ENCODE measurements around the gene COL26A1.

Gene COL26A1

GRCh38 chr7:101565601-101566209, 203.0 kb downstream of the COL26A1 start:
- DNase-seq (ENCODE audit: low read depth in 2 of 2), result no peak

DNA sequence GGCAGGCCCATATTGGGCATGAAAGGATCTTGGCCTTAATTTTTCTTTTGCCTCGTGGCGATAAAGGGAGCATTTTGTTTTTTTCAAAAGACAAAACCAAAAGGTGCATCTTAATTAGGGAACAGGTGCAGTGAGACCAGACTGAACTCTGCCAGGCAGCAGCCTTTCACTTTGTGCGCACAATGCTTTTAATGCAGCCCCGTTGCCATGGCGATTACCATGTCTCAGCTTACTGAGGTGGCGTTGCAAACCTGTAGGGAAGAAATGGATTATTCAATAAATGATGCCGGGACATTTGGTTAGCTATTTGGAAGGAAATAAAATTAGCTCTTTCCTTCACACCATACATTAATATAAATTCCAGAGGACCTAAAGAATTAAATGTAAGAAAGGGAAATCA, 204.6 kb downstream of the COL26A1 start:
- no peak for DNase-seq (ENCODE audit: low read depth in 2 of 2)

DNA sequence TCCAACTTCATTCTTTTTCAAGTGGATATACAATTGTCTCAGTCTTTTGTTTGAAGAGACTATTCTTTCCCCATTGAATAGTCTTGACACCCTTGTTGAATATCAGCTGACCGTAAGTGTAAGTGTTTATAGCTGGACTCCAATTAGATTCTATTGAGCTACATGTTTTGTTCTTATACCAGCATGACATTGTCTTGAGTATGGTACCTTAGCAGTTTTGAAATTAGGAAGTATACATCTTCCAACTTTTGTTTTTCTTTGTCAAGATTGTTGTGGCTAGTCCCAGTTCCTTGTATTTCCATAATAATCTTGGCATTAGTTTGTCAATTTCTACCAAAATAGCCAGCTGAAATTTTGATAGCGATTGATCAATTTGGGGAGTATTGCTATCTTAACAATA, 209.5 kb downstream of the COL26A1 start:
- no peak for DNase-seq (ENCODE audit: low read depth in 2 of 2)

- DNase-seq (ENCODE audit: low read depth in 2 of 2), result no peak
Measured at GRCh38 chr7:101575168-101575567, 212.5 kb downstream of the COL26A1 start.

- no peak for DNase-seq (ENCODE audit: low read depth in 2 of 2)
Measured at GRCh38 chr7:101575721-101576120, 213.0 kb downstream of the COL26A1 start.

DNA sequence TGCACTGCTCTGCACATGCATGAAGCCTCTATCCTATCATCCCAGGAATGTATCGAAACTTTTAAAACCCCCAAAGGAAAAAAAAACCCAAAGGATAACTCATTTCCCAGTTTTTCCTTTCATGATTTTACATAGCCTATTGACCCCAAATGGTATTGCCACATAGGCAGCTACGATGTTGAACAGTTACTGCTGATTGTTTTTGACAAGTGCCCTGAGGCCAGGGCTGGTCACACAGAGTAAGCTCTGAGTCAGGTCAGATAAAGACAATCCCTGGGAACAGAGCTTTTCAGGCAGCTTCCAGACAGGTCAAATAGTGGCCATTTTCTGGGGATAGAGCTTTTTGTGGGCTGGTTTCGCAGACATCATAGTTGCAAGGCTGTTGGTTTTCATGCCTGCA, 214.3 kb downstream of the COL26A1 start:
- DNase-seq (ENCODE audit: low read depth in 2 of 2), result no peak

DNA sequence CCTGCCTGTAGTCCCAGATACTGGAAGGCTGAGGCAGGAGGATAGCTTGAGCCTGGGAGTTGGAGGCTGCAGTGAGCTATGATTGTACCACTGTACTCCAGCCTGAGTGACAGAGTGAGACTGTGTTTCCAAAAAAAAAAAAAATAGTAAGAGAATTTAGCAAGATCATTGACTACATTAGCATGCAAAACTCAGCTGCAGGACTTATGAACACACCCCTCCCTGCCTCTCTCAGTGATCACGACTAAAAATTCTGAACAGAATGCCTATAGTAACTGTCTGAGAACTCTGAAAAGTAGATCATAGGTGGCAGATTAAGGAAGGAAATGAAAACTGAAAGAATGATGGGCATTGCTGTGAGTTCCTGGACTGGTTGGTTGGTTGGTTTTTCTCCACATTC, 215.9 kb downstream of the COL26A1 start:
- DNase-seq (ENCODE audit: low read depth in 2 of 2), result no peak

DNA sequence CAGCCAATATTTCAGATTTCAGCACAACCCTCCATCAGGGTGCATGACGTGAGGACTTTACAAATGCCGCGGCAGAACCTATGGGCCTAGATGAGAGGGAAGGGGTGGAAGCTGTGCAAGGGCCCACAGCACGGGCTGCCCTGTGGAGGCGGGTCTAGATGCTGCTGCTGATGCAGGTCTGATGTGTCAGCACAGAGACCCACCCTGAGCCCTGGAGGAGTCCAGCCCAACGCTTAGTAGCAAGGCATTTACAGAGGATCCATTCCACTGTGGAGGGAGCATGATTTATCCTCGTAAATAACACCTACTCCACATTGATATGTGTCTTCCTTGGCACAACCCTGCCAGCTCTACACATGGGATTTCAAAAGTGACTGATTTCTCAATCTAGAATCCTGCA, 217.9 kb downstream of the COL26A1 start:
- DNase-seq (ENCODE audit: low read depth in 2 of 2), result no peak

- DNase-seq (ENCODE audit: low read depth in 2 of 2), result no peak
Measured at GRCh38 chr7:101581891-101582290, 219.2 kb downstream of the COL26A1 start.

DNA sequence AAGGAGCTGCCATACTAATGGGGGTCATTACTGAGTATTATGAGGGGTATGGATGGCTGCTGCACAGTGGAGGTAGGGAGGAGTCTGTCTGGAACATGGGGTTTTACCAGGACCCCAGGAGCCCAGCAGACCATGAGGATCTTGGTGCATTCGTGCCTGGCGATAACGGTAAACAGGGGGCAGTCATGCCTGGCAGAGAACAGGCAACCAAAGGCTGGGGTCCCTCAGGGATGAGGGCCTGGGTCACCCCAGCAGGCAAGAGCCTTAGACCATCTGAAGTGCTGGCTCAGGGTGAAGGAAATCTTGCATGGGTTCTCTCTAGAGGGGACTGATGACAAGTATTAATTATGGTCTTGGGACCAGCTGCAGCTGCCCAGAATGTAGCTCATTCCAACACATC, 220.3 kb downstream of the COL26A1 start:
- no peak for DNase-seq (ENCODE audit: low read depth in 2 of 2)

DNA sequence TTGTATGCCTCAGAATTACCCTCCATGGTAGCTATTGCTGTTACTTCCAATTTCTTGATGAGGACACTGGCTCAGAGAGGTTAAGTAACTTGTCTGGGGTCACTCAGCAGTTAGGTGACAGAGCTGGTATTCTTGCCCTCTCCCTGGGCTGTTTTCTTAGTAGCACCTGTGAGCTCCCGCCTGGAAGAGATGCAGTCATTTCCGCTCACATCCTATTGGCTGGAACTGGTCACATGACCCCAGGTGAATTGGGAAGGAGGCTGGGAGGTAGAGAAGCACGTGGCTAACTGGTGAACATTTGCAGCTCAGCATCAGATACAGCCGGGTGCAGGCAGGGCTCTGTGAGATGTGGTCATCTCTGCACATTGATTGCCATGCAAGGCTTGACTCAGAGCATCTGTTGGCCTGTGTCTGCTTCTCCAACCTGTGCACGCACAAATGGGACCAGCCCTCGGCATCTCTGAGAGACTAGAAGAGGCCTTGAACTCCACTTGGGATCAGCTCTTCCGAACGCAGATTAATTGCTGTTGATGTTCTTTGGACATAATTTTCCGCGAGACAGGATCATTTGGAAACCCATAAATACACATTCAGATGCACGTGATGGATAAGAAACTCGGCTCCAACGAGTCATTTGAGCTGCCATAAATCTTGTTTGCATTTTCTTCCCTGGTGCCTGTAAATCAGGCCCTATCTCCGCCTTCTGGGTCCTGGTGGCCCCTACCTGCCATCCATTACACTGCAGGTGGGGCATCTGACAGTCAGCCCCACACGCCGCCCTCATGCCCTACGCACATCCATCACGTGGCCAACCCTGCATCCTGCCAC, 223.6 kb downstream of the COL26A1 start:
- DNase-seq (ENCODE audit: low read depth in 2 of 2), result no peak

DNA sequence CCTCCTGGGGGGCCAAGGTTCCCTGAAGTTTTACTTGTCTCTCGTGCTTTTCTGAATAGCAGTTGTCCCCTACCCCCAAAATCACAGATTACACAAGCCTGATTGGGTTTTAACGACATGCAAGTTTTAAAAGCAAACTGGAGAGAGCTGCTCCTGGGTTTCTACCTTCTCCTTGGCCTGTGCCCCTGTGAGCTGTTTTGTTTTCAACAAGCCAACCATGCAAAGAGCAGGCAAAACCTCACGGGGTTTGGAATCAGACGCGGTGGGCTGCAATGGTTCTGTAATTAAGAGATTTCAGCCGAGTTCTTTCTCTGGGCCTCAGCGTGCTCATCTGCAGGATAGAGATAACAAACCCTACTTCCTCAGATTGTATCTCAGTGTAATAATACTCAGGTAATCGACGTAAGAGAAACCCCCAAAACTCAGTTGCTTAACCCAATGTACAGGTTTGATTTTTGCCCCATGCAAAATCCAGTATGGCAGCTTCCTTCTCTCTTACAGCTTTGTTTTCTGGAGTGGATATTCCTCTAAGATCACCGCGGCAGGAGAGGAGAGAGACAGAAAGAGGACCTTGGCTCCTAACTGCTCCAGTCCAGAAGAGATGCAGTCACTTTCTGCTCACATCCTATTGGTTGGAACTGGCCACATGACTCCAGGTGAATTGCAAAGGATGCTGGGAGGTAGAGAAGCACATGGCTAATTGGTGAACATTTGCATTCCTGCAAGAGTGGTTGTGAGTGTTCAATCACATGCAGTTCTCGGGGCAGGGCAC, 224.4 kb downstream of the COL26A1 start:
- no peak for DNase-seq (ENCODE audit: low read depth in 2 of 2)

GRCh38 chr7:101588131-101588935, 225.7 kb downstream of the COL26A1 start:
- no peak for DNase-seq (ENCODE audit: low read depth in 2 of 2)

DNA sequence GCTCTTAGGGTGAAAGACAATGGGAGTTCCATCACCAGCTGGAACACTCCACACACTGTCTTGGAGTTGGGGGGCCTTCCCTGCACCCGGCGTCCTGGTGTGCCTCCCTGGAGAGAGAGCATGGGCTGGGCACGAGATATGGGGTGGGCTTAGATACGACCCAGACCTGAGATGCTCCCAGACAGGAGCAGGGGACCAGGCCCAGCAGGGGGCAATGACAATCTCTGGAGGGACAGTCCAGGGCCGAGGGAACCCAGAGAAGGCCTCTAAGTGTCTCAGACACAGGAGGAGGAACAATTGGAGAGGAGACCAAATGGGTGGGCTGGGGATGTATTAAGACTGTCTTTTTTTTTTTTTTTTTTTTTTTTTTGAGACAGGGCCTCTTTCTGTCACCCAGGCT, 226.4 kb downstream of the COL26A1 start:
- no peak for DNase-seq (ENCODE audit: low read depth in 2 of 2)

GRCh38 chr7:101589976-101590662, 227.4 kb downstream of the COL26A1 start:
- no peak for DNase-seq (ENCODE audit: low read depth in 2 of 2)

- no peak for DNase-seq (ENCODE audit: low read depth in 2 of 2)
Measured at GRCh38 chr7:101590663-101591435, 228.2 kb downstream of the COL26A1 start.

DNA sequence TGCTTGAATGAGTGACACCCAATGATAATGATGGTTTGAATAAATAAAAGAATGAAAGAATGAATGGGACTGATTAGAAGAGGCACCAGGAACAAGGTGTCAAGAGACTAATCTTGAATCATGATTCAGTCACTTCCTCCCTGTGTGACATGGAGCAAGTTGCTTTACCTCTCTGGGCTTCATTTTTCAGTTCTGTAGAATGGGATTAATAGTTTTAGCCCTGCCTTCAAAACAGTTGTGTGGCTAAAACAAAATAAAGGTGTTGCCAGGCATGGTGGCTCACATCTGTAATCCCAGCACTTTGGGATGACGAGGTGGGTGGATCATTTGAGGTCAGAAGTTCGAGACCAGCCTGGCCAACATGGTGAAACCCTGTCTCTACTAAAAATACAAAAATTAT, 228.8 kb downstream of the COL26A1 start:
- no peak for DNase-seq (ENCODE audit: low read depth in 2 of 2)

- no peak for DNase-seq (ENCODE audit: low read depth in 2 of 2)
Measured at GRCh38 chr7:101593556-101593955, 230.9 kb downstream of the COL26A1 start.

DNA sequence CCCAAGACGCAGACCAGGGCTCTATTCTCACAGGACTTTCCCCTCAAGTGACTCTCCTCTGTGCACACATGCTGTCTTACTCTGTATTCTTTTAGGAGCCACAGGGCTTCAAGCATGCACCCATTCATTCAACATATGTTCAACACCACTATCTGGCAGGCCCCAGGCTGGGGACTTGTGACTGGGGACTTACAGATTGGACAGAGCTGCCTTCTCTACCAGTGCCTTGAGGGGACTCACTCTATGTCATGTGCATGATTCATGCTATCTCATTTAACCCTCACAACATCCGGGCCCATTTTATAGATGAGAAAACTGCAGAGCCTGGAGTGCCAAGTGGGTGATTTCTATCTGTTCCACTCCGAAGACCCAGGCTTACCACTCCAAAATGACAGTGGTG, 232.1 kb downstream of the COL26A1 start:
- DNase-seq (ENCODE audit: low read depth in 2 of 2), result no peak

- no peak for DNase-seq (ENCODE audit: low read depth in 2 of 2)
Measured at GRCh38 chr7:101595246-101595645, 232.6 kb downstream of the COL26A1 start.

Measured in stimulated activated CD8-positive, alpha-beta memory T cell treated with anti-CD3 and anti-CD28 coated beads, Interleukin-2, amount 100 ng/mL, for 48 hours (primary cell).